ENCODE results near the gene PRRX2.

Gene PRRX2

GRCh38 chr9:129762985-129763926, 97.8 kb downstream of the PRRX2 start:
- DNase-seq = no peak

- DNase-seq = no peak
These were observed 100.4 kb downstream of the PRRX2 start for GRCh38 chr9:129765764-129766317.

- DNase-seq = no peak
These were observed 103.0 kb downstream of the PRRX2 start for GRCh38 chr9:129768486-129768885.

- no peak for DNase-seq
These were observed 104.2 kb downstream of the PRRX2 start for GRCh38 chr9:129769669-129770068.

- no peak for DNase-seq
These were observed 105.3 kb downstream of the PRRX2 start for GRCh38 chr9:129770741-129771140.

Data from stimulated activated CD4-positive, alpha-beta T cell treated with anti-CD3 and anti-CD28 coated beads, Interleukin-4, amount 100 ng/mL, for 1 hour (primary cell).